ENCODE measurements around the gene PLCG2. TPM values are rescaled to one million over a fixed set of nuclear protein-coding genes. Genes with fewer than 3 reads are reported as not detected.
"Not testable (repeated sequence)": the region's sequence is repeated elsewhere in the genome, so short reads cannot be mapped to it uniquely, and the experiment has no call there.

The PLCG2 gene
- polyA plus RNA-seq, 1 experiment, result 0.22 TPM

GRCh38 chr16:81758376-81758775, 20.7 kb upstream of the PLCG2 start:
- H3K27me3 ChIP-seq (ENCODE audit: control insufficient read depth, insufficient read depth, low read length), result no peaks in the 10 kb centered on the region
- POLR2A ChIA-PET, result no interaction called here
- CTCF ChIA-PET, result interaction anchor here (0.6 kb wide), 1 partner anchor 53 kb away, joined by 3 read pairs; no protein-coding TSS in a partner anchor
- no peak overlapping the region for H3K4me3 ChIP-seq (ENCODE audit: low read depth, low read length)
- H3K36me3 ChIP-seq (ENCODE audit: control insufficient read depth, insufficient read depth, low read length), result no peaks in the 10 kb centered on the region
- DNase-seq (ENCODE audit: low read depth), result no peak
- no peak for TF ChIP-seq CTCF (IDR thresholded peaks at IDR 0.05; ENCODE audit: insufficient read depth, low read depth, low read length)

- H3K27me3 ChIP-seq (ENCODE audit: control insufficient read depth, insufficient read depth, low read length); POLR2A ChIA-PET; H3K4me3 ChIP-seq (ENCODE audit: low read depth, low read length); H3K36me3 ChIP-seq (ENCODE audit: control insufficient read depth, insufficient read depth, low read length); DNase-seq (ENCODE audit: low read depth); CTCF ChIA-PET: not testable (repeated sequence)
Observed at GRCh38 chr16:81762322-81762721, 16.8 kb upstream of the PLCG2 start.

DNA sequence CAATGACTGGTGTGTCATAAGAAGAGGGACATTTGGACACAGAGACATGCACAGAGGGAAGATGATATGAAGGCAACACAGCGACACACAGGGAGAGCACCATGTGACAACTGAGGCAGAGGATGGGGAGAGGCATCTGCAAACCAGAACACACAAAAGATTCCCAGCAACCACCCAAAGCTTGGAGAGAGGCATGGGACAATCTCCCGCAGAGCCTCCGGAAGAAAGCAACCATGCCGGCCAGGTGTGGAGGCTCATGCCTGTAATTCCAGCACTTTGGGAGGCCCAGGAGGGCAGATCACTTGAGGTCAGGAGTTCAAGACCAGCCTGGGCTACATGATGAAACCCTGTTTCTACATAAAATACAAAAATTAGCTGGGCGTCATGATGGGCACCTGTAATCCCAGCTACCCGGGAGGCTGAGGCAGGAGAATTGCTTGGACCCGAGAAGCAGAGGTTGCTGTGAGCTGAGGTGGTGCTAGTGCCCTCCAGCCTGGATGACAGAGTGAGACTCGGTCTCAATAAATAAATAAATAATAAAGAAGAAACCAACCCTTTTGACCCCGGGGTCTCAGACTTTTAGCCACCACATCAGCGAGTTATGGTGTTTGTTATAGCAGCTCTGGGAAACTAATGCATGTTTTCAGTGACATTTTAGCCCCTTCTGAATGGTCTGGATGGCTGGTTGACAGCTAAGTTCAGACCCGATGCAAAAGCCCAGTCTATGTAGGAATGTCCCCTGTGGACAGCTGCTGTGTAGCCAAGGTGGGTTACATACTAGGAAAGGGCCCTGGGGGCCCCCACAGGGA, 13.8 kb upstream of the PLCG2 start:
- CTCF ChIA-PET, result interaction anchor here (1.3 to 1.8 kb wide), 2 partner anchors 8 to 13 kb away, joined by 3 to 6 read pairs; no protein-coding TSS in a partner anchor
- POLR2A ChIA-PET, result no interaction called here

DNA sequence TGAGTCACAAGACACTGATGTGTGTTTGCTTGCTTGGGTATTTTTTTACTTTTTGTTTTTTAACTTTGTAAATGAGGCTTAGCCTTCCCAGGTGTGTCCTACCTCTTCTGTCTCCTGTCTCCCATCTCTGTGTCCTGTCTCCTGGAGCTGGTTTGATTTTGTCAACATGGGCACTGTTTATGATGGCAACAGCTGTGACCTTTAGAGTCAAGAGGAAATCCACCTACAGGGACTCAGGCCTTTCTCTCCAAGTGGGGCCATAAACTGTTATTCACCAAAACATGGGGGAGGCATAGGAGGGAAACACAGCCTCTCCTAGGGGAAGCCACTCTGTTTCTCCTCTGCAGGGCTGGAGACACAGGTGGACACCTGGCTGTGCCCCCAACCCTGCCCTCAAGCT, 13.1 kb upstream of the PLCG2 start:
- POLR2A ChIA-PET, result no interaction called here
- CTCF ChIA-PET, result interaction anchor here (1.3 to 1.8 kb wide), 2 partner anchors 8 to 14 kb away, joined by 3 to 6 read pairs; no protein-coding TSS in a partner anchor
- H3K27me3 ChIP-seq (ENCODE audit: control insufficient read depth, insufficient read depth, low read length), result no peaks in the 10 kb centered on the region

More for the DNA sequence above, 13.8 kb upstream of the PLCG2 start:
- DNase-seq (ENCODE audit: low read depth), result no peak
- no peaks in the 10 kb centered on the region for H3K36me3 ChIP-seq (ENCODE audit: control insufficient read depth, insufficient read depth, low read length)
- no peak for TF ChIP-seq CTCF (IDR thresholded peaks at IDR 0.05; ENCODE audit: insufficient read depth, low read depth, low read length)
- no peak overlapping the region for H3K4me3 ChIP-seq (ENCODE audit: low read depth, low read length)
- H3K27me3 ChIP-seq (ENCODE audit: control insufficient read depth, insufficient read depth, low read length), result no peaks in the 10 kb centered on the region

DNA sequence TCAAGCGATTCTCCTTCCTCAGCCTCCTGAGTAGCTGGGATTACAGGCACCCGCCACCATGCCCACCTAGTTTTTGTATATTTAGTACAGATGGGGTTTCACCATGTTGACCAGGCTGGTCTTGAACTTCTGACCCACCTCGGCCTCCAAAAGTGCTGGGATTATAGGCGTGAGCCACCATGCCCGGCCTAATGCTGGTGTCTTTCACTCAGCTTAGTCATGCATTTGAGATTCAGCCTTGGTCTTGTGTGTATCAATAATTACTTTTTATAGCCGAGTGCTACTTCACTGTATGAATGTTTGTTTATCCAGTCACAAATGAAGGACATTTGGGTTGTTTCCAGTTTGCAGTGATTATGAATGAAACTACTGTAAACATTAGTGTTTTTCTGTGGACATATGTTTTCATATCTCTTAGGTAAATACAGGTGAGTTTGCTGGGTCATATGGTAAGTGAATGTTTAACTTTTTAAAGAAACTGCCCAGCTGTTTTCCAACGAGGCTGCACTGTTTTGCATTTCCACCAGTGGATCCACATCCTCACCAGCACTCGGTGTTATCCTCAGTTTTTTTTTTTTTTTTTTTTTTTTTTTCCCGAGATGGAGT, 11.0 kb upstream of the PLCG2 start:
- ChIA-PET CTCF (no interaction called here), POLR2A (no interaction called here)
- Histone ChIP-seq H3K36me3 (ENCODE audit: control insufficient read depth, insufficient read depth, low read length) (no peaks in the 10 kb centered on the region), H3K4me3 (ENCODE audit: low read depth, low read length) (no peak overlapping the region), H3K27me3 (ENCODE audit: control insufficient read depth, insufficient read depth, low read length) (no peaks in the 10 kb centered on the region)
- DNase-seq (ENCODE audit: low read depth), result no peak
- TF ChIP-seq CTCF (IDR thresholded peaks at IDR 0.05; ENCODE audit: insufficient read depth, low read depth, low read length), result no peak

More for the DNA sequence above, 13.1 kb upstream of the PLCG2 start:
- Histone ChIP-seq H3K4me3 (ENCODE audit: low read depth, low read length) (no peak overlapping the region), H3K36me3 (ENCODE audit: control insufficient read depth, insufficient read depth, low read length) (no peaks in the 10 kb centered on the region)
- TF ChIP-seq CTCF (IDR thresholded peaks at IDR 0.05; ENCODE audit: insufficient read depth, low read depth, low read length), result no peak
- DNase-seq (ENCODE audit: low read depth), result no peak
